Stomach (tissue), 9 donors: ENCODE measurements around the gene FYCO1. TPM values are rescaled to one million over a fixed set of nuclear protein-coding genes. Genes with fewer than 3 reads are reported as not detected.

Experiments
- DNase-seq, 2 donors: peaks; one replicate each; pipeline versions ENCODE4 v3.0.0 to v3.0.0-alpha.2; 2013 to 2019
- H3K27ac ChIP-seq, 5 donors: fragments of 200-600 bp in 4 of 5; sonication (generic) in 4 of 5; one replicate each; pipeline ENCODE4 v1.5.1; 2013 to 2019; ENCODE audit warnings: mild to moderate bottlenecking in 1 of 5, moderate library complexity in 1 of 5
- H3K27me3 ChIP-seq, 3 donors: fragments of 200-600 bp; sonication (generic); one replicate each; pipeline ENCODE4 v1.5.1; 2017 to 2019; ENCODE audit warnings: mixed run types in 1 of 3
- H3K36me3 ChIP-seq, 4 donors: fragments of 200-600 bp; sonication (generic); 1 replicate in 3 of 4; 2 replicates in 1 of 4; pipeline ENCODE4 v1.5.1; 2016 to 2019
- H3K4me1 ChIP-seq, 4 donors: fragments of 200-600 bp; sonication (generic); one replicate each; pipeline ENCODE4 v1.5.1; 2016 to 2019
- H3K4me3 ChIP-seq, 4 donors: fragments of 200-600 bp; sonication (generic) in 3 of 4; one replicate each; pipeline ENCODE4 v1.5.1; 2016 to 2019; ENCODE audit warnings: mild to moderate bottlenecking in 1 of 4
- H3K9me3 ChIP-seq, 4 donors: fragments of 200-600 bp; sonication (generic); one replicate each; pipeline ENCODE4 v1.5.1; 2016 to 2019
- EP300 ChIP-seq: sonication (generic); formaldehyde crosslinking; IDR thresholded peaks from one replicate; pipeline ENCODE4 v1.6.1; 2017; ENCODE audit warnings: antibody characterized with exemption
- POLR2A ChIP-seq, 4 donors: fragments of 450-650 bp; IDR thresholded peaks; one replicate each; pipeline ENCODE4 v1.6.1; 2016; ENCODE audit warnings: antibody characterized with exemption in 4 of 4, control low read depth in 2 of 4, mild to moderate bottlenecking in 1 of 4, moderate library complexity in 1 of 4
- POLR2AphosphoS5 ChIP-seq, 3 donors: sonication (generic); formaldehyde crosslinking; IDR thresholded peaks; one replicate each; pipeline ENCODE4 v1.6.1; 2016; ENCODE audit warnings: antibody characterized with exemption in 3 of 3
- WGBS, 5 donors: extraction: QIAGEN DNeasy Blood & Tissue Kit in 3 of 5; methylation state at CpG; one replicate each; pipeline versions ENCODE4 v1.1.5 to v1.1.7; 2013 to 2018; 5-methylcytosine and 5-hydroxymethylcytosine counted together
- intact Hi-C: fragments of 100-400 bp; cut with DNase I; formaldehyde crosslinking; loops from one replicate; pipeline ENCODE4 v1.15.1; 2023; ENCODE audit warnings: low total_unique reads
- polyA plus RNA-seq, 3 donors: library from polyadenylated mRNA; stranded (reverse); fragments of 200-250 nt; gene quantifications; one replicate each; pipeline ENCODE4 v1.2.3, GENCODE V29; 2013
- total RNA-seq, 5 donors: library from RNA; depleted of rRNA; stranded (reverse); fragments of >200 nt; gene quantifications; one replicate each; pipeline versions ENCODE4 v1.1.0 to v1.2.3, GENCODE V29; 2014 to 2016
- TF ChIP-seq, protein P1 (sequence below), 7 experiments: fragments of 450-650 bp in 4 of 7; fragments of 200-600 bp in 3 of 7; sonication (generic) in 3 of 7; IDR thresholded peaks; one replicate each; pipeline ENCODE4 v1.5.1; 2016 to 2019; ENCODE audit warnings: antibody characterized with exemption in 7 of 7, control low read depth in 2 of 7, mild to moderate bottlenecking in 1 of 7
- donor health status: healthy with polysubstance abuse.
- donor health status: Bipolar disorder and iron deficiency.
- donor health status: healthy.

The FYCO1 gene
- total and polyA plus RNA-seq, 8 donors: 10.7 to 97.4 (median 25.3) TPM

- H3K27ac ChIP-seq: no peak overlapping the region
- DNase-seq: no peak
- H3K4me3 ChIP-seq: no peak overlapping the region
- H3K27me3 ChIP-seq: no peaks in the 10 kb centered on the region
- H3K36me3 ChIP-seq: peaks cover 79 to 100% (median 99%) of the 10 kb centered on the region in 4 donors
- WGBS, 5 donors: 68 to 80% (median 78%) methylated on average over 4 of the region's 4 CpGs
- TF ChIP-seq POLR2AphosphoS5 (IDR thresholded peaks at IDR 0.05): no peak
- TF ChIP-seq, protein P1, sequence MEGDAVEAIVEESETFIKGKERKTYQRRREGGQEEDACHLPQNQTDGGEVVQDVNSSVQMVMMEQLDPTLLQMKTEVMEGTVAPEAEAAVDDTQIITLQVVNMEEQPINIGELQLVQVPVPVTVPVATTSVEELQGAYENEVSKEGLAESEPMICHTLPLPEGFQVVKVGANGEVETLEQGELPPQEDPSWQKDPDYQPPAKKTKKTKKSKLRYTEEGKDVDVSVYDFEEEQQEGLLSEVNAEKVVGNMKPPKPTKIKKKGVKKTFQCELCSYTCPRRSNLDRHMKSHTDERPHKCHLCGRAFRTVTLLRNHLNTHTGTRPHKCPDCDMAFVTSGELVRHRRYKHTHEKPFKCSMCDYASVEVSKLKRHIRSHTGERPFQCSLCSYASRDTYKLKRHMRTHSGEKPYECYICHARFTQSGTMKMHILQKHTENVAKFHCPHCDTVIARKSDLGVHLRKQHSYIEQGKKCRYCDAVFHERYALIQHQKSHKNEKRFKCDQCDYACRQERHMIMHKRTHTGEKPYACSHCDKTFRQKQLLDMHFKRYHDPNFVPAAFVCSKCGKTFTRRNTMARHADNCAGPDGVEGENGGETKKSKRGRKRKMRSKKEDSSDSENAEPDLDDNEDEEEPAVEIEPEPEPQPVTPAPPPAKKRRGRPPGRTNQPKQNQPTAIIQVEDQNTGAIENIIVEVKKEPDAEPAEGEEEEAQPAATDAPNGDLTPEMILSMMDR (IDR thresholded peaks at IDR 0.05): no peak
- TF ChIP-seq POLR2A (IDR thresholded peaks at IDR 0.05): no peak
- no peak for TF ChIP-seq EP300
- intact Hi-C loops: no loop called here
- H3K9me3 ChIP-seq: no peaks in the 10 kb centered on the region
- peaks cover 0 to 10% (median 4%) of the 10 kb centered on the region in 4 donors for H3K4me1 ChIP-seq
These were observed 42.1 kb downstream of the FYCO1 start for GRCh38 chr3:45953536-45953935.

DNA sequence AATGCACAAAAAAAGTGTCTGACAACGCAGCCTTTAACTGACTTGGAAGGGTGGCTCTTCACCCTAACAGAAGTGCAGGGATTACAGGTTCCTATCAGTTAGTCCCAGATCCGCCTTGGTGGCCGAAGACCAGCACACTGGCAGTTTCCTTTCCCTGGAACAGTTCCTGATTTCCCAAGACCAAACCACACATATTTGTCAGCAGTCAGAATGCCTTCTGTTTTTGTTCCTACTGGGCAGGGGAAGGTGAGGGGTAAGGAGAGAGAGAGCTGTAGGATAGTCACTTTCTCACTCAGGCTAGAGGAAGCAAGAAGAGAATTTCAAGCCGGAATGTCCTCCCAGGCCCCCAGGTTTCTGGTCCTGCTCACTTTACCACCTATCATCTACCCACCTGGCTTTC, 43.2 kb downstream of the FYCO1 start:
- Histone ChIP-seq H3K27ac (peak overlapping the region in 1 of 5 donors; percentile 66), H3K27me3 (no peaks in the 10 kb centered on the region), H3K36me3 (peaks cover 77 to 100% (median 99%) of the 10 kb centered on the region in 4 donors), H3K4me3 (no peak overlapping the region), H3K4me1 (peaks cover 0 to 14% (median 4%) of the 10 kb centered on the region in 4 donors), H3K9me3 (no peaks in the 10 kb centered on the region)
- TF ChIP-seq EP300 (no peak), POLR2A (IDR thresholded peaks at IDR 0.05) (no peak), POLR2AphosphoS5 (IDR thresholded peaks at IDR 0.05) (no peak)
- TF ChIP-seq, protein P1 (IDR thresholded peaks at IDR 0.05): no peak
- WGBS, 5 donors: 58 to 93% (median 82%) methylated on average over 4 of the region's 4 CpGs
- DNase-seq: no peak
- intact Hi-C loops: no loop called here

DNA sequence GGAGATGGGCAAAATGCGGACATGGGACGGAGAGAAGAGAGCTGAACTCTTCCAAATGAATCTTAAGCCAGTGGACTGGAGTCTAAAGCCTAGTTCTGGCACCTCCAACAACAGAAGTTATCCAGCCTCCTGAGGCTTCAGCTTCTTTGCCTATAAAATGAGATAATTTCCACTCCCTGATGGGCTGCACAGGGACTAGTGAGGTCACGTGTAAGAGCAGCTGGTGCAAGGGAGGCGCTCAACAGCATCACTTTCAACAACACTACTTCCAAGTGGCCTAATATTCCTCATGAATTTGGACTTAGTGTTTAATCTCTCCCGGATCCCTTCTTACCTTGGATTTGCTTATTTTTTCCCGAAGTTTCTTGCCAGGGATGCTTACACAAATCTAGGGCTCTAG, 43.7 kb downstream of the FYCO1 start:
- H3K27me3 ChIP-seq: no peaks in the 10 kb centered on the region
- intact Hi-C loops: no loop called here
- DNase-seq: no peak
- TF ChIP-seq POLR2A (IDR thresholded peaks at IDR 0.05) (no peak), POLR2AphosphoS5 (IDR thresholded peaks at IDR 0.05) (no peak), EP300 (no peak)
- TF ChIP-seq, protein P1 (IDR thresholded peaks at IDR 0.05): no peak
- WGBS, 5 donors: 82 to 95% (median 92%) methylated on average over 6 of the region's 6 CpGs
- no peak overlapping the region for H3K4me3 ChIP-seq
- H3K4me1 ChIP-seq: peaks cover 0 to 14% (median 4%) of the 10 kb centered on the region in 4 donors
- no peaks in the 10 kb centered on the region for H3K9me3 ChIP-seq
- peak overlapping the region in 3 of 5 donors; percentile 39 to 66 (median 44) for H3K27ac ChIP-seq
- peaks cover 77 to 100% (median 99%) of the 10 kb centered on the region in 4 donors for H3K36me3 ChIP-seq

GRCh38 chr3:45950686-45951600, 44.7 kb downstream of the FYCO1 start:
- 63 to 82% (median 77%) methylated on average over 6 of the region's 6 CpGs for WGBS, 5 donors
- Histone ChIP-seq H3K27ac (peak overlapping the region; percentile 15 to 66 (median 41)), H3K36me3 (peaks cover 80 to 100% (median 99%) of the 10 kb centered on the region in 4 donors), H3K4me3 (no peak overlapping the region), H3K4me1 (peaks cover 0 to 14% (median 4%) of the 10 kb centered on the region in 4 donors), H3K9me3 (no peaks in the 10 kb centered on the region), H3K27me3 (no peaks in the 10 kb centered on the region)
- intact Hi-C loops: no loop called here
- DNase-seq: peak; percentile 23 to 32
- no peak for TF ChIP-seq EP300
- peak in 1 of 3 donors; percentile 20 for TF ChIP-seq POLR2AphosphoS5 (IDR thresholded peaks at IDR 0.05)
- TF ChIP-seq, protein P1 (IDR thresholded peaks at IDR 0.05): no peak
- no peak for TF ChIP-seq POLR2A (IDR thresholded peaks at IDR 0.05)
